Measurements from ENCODE around the gene NCAN. TPM values are rescaled to one million over a fixed set of nuclear protein-coding genes. Genes with fewer than 3 reads are reported as not detected.

NCAN gene
- total and polyA plus RNA-seq, 2 of the 8 experiments (the other 6 are each of a cell fraction or from before 2014, with no cell fraction given): 2.7 TPM

DNA sequence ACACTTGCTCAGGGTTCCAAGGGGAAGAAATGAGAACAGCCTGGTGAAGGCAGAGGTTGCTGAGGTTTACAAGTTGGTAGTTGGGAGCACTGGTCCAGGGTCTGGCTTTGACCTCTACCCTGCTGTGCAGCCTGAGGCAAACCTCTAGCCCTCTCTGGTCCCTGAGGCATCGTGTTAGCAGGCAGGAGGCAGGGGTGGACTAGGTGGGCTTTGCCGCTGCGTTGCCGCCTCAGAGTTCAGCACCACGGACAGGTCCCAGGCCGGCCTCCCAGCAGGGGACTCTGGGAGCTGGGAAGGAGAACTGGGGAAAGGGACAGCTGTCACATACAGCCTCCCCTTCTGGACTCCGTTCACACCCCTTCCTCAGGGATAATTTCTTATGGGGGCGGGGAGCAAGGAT, 3.1 kb downstream of the NCAN start:
- no peak overlapping the region for H2BK12ac ChIP-seq (ENCODE audit: low read depth, low read length)
- no peak overlapping the region for H2BK5ac ChIP-seq (ENCODE audit: low read depth, low read length)
- no peak overlapping the region for H2AK5ac ChIP-seq (ENCODE audit: low read depth, low read length)
- FAIRE-seq: peak; percentile 82
- H3K23ac ChIP-seq (ENCODE audit: insufficient read length): no peak overlapping the region
- no peak overlapping the region for H3K56ac ChIP-seq (replicated peaks; ENCODE audit: insufficient read length, low read depth, low read length)
- H4K91ac ChIP-seq (replicated peaks; ENCODE audit: insufficient read length, low read length): no peak overlapping the region
- H3K27me3 ChIP-seq (replicated peaks in 1 of 4; ENCODE audit: control insufficient read depth in 3 of 4, extremely low read depth in 1 of 4, insufficient read depth in 3 of 4, low read length in 3 of 4): peaks cover 11 to 35% (median 30%) of the 10 kb centered on the region in 4 experiments
- H3K79me1 ChIP-seq (ENCODE audit: low read depth, low read length): no peaks in the 10 kb centered on the region
- WGBS, 2 experiments (ENCODE audit: extremely low coverage in 1 of 2, insufficient coverage in 1 of 2, insufficient read length in 1 of 2, insufficient replicate concordance in 2 of 2, low coverage in 1 of 2, low lambda C conversion rate in 2 of 2, missing lambda C conversion rate in 1 of 2): 7% methylated on average over 7 of the region's 8 CpGs; no CpG with 5 or more reads in 1 of the 2 experiments
- POLR2A ChIA-PET (ENCODE audit: partially characterized antibody): interaction anchor here (1.0 to 7.4 kb wide), 4 partner anchors 10 to 44 kb away, joined by 4 to 45 read pairs (median 6); partner anchors contain the start of genes BORCS8, NR2C2AP and RFXANK
- H3K18ac ChIP-seq (ENCODE audit: extremely low read depth, low read length): no peak overlapping the region
- no peak overlapping the region for H3K27ac ChIP-seq (ENCODE audit: low read depth, low read length)
- CTCF ChIA-PET (ENCODE audit: partially characterized antibody): interaction anchor here (0.9 to 3.3 kb wide), 4 partner anchors 10 to 99 kb away, joined by 3 to 16 read pairs (median 4); no protein-coding TSS in a partner anchor
- no peak overlapping the region for H4K8ac ChIP-seq (ENCODE audit: extremely low read depth, insufficient read depth, low read length)
- no peak overlapping the region for H3K4me3 ChIP-seq (ENCODE audit: extremely low read depth in 1 of 4, insufficient read depth in 2 of 4, low read depth in 3 of 4, low read length in 4 of 4)
- no peak overlapping the region for H2BK15ac ChIP-seq (ENCODE audit: low read length)
- H3K9ac ChIP-seq (replicated peaks in 1 of 4; ENCODE audit: extremely low read depth in 1 of 4, low read depth in 3 of 4, low read length in 3 of 4): no peak overlapping the region
- H4K5ac ChIP-seq (ENCODE audit: insufficient read length, low read depth, low read length): no peak overlapping the region
- H3K4ac ChIP-seq (replicated peaks; ENCODE audit: insufficient read length, low read depth, low read length): no peak overlapping the region
- H2BK120ac ChIP-seq (replicated peaks; ENCODE audit: low read depth, low read length): no peak overlapping the region
- H3K14ac ChIP-seq (ENCODE audit: insufficient read length): no peak overlapping the region
- peak in 1 of 2 experiments; percentile 100 for DNase-seq (ENCODE audit: low read depth in 1 of 2, low spot score in 2 of 2)
- H3K36me3 ChIP-seq (ENCODE audit: control insufficient read depth in 2 of 4, insufficient read depth in 4 of 4, low read length in 3 of 4): no peaks in the 10 kb centered on the region
- H2AFZ ChIP-seq (ENCODE audit: low read length): no peak overlapping the region
- peaks cover 3 to 14% of the 10 kb centered on the region in 2 experiments for H4K20me1 ChIP-seq (replicated peaks in 1 of 2; ENCODE audit: control insufficient read depth in 1 of 2, insufficient read depth in 2 of 2, low read length in 2 of 2)
- no peak overlapping the region for H2BK20ac ChIP-seq (ENCODE audit: low read length)
- H3K23me2 ChIP-seq (ENCODE audit: low read depth, low read length): peaks cover 3% of the 10 kb centered on the region; the same call in 1 of the 2 replicates
- no peak overlapping the region for H3K4me2 ChIP-seq (ENCODE audit: insufficient read depth in 1 of 2, low read depth in 2 of 2, low read length in 2 of 2)
- no peaks in the 10 kb centered on the region for H3K9me3 ChIP-seq (ENCODE audit: insufficient read depth in 2 of 2, low read depth in 1 of 2, low read length in 1 of 2)
- H3K4me1 ChIP-seq (replicated peaks in 1 of 4; ENCODE audit: control insufficient read depth in 3 of 4, insufficient read depth in 4 of 4, low read length in 3 of 4): peaks cover 0 to 16% (median 10%) of the 10 kb centered on the region in 4 experiments; a peak in 6 of 7 replicates
- no peaks in the 10 kb centered on the region for H3K79me2 ChIP-seq (ENCODE audit: control insufficient read depth in 1 of 2, insufficient read depth in 2 of 2, low read length in 2 of 2)
- TF ChIP-seq, protein P1, sequence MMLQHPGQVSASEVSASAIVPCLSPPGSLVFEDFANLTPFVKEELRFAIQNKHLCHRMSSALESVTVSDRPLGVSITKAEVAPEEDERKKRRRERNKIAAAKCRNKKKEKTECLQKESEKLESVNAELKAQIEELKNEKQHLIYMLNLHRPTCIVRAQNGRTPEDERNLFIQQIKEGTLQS (IDR thresholded peaks at IDR 0.05; ENCODE audit: insufficient read depth, low read depth, low read length): no peak
- TF ChIP-seq KDM5A (IDR thresholded peaks at IDR 0.05; ENCODE audit: low read length) (no peak), BACH1 (IDR thresholded peaks at IDR 0.05; ENCODE audit: low read length) (no peak), SP2 (IDR thresholded peaks at IDR 0.05; ENCODE audit: low read length) (no peak), SIN3A (conservative IDR thresholded peaks at IDR 0.05 in 1 of 2, IDR thresholded peaks at IDR 0.05 in 1 of 2; ENCODE audit: low read depth in 1 of 2, low read length in 2 of 2) (peak; percentile 98 to 99), TAF7 (optimal IDR thresholded peaks at IDR 0.05; ENCODE audit: borderline replicate concordance, low read depth, low read length) (peak; percentile 28), SP1 (IDR thresholded peaks at IDR 0.05; ENCODE audit: low read depth, low read length) (no peak), BCL11A (IDR thresholded peaks at IDR 0.05; ENCODE audit: low read depth in 2 of 2, low read length in 2 of 2) (no peak), HDAC2 (IDR thresholded peaks at IDR 0.05; ENCODE audit: borderline replicate concordance in 1 of 2, low read depth in 2 of 2, low read length in 2 of 2) (peak in 1 of 2 experiments; percentile 85; a peak in 2 of 4 replicates), RBBP5 (IDR thresholded peaks at IDR 0.05; ENCODE audit: borderline replicate concordance, low read depth, low read length) (no peak), MAX (IDR thresholded peaks at IDR 0.05) (peak; percentile 73; the same call in 1 of the 2 replicates), HDAC6 (IDR thresholded peaks at IDR 0.05; ENCODE audit: low read depth, low read length) (no peak), POU5F1 (IDR thresholded peaks at IDR 0.05; ENCODE audit: low read depth, low read length) (no peak)
